HG03342 (cell line): ENCODE results near the gene MTR.
A peak's percentile ranks its signal among the peaks of the same experiment; 100 is the strongest.

ENCODE experiments used
- ATAC-seq: cut with Tn5 transposase; IDR thresholded peaks from one replicate; pipeline ENCODE4 v1.9.1; 2021; ENCODE audit warnings: mild to moderate bottlenecking, moderate library complexity; ENCODE audit not compliant: unreplicated experiment

Gene MTR

DNA sequence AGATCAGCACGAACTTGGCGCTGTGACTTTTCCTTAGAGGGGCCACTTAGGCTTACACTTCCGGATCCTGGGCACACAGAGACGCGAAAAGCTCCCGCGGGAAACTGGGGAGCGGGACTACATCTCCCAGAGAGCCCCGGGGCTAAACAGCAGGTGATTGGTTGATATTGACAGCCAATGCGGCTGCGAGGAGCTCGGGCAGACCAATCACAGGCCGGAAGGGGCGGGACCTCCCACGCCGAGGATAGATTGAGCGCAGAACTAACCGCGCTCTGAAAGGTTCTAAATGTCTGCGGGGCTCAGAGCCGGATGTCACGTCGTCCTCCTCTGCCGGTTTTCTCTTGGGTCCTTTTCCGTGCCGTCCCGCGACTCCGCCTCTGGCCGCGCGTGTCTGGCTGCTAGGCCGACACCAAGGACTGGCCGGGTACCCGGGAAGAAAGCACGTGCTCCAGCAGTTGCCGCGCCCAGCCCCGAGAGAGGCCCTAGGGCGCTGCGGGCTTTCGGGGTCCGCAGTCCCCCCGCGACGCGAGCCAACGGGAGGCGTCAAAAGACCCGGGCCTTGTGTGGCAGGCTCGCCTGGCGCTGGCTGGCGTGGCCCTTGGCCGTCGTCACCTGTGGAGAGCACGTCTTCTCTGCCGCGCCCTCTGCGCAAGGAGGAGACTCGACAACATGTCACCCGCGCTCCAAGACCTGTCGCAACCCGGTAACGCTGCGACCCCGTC lies at the start of gene MTR:
Gene MTR, plus strand, starts transcription at position 258 of the 722 bp plus-strand sequence. Its CDS starts 412 bp downstream, at position 670.
- ATAC-seq, result peak; percentile 98

DNA sequence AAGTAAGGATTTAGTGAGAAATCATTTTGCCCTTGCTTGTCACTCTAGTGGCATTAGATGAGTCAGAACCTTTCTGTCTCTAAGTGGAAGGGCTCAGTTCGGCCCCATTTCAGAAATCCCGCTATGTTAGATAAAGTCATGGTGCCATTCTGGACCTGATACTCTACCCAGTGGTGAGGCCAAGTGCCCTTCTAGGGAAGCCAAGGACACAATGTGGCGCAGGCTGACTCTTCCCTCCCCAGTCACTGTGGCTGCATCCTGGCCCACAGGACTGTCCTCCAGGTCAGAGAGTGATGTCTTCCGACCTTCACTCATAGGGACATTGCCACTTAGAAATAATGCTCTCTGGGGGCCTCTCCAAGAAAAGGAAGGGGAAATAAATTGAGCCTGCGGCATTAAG lies 48.3 kb upstream of the MTR start:
- ATAC-seq, result no peak

DNA sequence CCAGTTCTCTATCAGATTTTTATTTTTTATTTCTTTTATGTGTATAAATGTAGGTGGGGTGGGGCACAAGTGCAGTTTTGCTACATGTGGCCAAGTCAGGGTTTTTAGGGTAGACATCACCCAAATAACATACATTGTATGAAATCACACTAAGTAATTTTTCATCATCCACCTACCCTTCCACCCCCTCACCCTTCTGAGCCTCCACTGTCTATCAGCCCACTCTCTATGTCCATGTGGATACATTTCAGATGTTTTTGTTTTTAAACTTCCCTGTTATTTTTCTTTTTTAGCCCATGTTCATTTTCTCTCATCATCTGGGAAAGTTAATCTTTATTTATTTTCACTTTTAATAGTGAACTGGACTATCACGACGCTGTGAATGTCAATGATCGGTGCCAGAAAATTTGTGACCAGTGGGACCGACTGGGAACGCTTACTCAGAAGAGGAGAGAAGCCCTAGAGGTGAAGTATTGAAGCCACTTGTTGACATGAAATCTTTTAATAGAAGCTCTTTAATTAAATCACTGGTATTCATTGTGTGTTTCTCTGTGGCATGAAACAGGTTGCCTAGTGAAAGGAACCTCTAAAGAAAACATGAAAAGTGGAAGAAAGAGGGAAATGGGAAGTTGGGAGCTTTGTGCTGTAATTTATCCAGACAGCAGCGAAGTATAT lies 47.6 kb upstream of the MTR start:
- no peak for ATAC-seq

DNA sequence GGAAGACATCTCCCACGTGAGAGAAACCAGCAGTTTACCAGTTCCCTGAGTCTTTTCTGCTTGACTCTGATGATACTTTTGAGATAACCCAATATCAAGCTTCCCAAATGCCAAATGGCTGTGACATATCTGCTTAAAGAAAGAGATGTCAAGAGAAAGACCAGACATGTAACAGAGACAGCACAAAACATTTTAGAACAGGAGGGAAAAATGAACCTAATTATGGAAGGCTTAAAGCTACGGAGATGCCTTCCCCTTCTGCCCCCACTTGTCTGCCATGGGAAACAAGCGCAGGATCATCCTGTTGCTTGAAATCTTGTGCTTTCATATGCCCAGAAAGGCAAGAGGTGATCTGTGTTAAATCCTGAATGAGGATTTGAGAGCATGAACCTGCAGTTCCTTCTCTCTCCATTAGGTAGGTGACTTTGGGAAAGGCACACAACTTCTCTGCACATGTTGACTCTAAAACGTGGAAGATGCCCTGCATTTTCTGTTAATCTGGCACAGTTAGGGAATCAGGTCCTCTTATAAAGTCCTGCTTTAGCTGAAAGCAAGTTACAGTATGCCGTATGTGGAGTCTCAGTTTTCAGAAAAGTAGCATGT lies 46.7 kb upstream of the MTR start:
- no peak for ATAC-seq

DNA sequence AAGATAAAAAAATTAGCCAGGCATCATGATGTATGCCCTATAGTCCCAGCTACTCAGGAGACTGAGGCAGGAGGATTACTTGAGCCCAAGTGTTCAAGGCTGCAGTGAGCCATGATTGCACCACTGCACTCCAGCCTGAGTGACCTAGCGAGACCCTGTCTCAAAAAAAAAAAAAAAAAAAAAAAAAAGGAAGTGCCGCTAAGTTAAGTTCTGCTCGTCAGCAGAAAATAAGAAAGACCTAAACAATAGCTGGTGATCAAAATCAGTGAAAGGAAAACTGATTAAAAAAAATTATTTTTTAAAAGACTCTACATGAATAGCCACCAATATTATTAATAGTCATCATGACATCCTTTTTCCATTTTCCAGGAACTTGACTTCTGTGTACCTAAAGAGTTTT lies 44.2 kb upstream of the MTR start:
- ATAC-seq, result no peak

DNA sequence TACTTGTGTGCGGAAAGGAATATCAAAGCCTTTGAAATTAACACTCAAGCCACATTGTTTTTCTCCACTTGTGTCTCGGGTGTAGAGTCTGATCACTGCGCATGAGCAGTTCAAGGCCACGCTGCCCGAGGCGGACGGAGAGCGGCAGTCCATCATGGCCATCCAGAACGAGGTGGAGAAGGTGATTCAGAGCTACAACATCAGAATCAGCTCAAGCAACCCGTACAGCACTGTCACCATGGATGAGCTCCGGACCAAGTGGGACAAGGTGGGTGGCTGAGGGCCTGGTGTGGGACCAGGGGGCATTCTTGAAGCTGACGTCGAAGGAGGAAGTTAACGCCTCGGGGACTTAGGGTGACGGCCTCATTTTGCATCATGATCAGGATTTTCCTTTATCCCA lies 43.7 kb upstream of the MTR start:
- no peak for ATAC-seq

DNA sequence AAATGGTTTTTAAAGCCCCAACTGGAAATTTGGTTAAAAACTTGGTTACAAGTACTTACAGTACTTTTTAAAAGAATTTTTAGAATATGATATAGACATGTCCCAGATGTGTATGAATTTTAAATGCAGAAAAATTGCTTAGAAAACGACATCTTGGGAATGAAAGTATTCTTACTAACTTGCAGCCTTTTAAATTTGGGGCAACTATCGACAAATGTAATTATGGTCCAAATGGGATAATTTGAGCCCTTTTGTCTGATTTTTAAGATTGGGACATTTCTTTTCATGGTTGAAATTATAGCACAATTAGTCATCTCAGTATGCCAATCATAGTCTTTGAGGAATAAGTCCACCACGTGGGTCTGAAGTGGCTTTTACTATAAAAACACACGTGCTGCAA lies 43.2 kb upstream of the MTR start:
- ATAC-seq, result no peak

DNA sequence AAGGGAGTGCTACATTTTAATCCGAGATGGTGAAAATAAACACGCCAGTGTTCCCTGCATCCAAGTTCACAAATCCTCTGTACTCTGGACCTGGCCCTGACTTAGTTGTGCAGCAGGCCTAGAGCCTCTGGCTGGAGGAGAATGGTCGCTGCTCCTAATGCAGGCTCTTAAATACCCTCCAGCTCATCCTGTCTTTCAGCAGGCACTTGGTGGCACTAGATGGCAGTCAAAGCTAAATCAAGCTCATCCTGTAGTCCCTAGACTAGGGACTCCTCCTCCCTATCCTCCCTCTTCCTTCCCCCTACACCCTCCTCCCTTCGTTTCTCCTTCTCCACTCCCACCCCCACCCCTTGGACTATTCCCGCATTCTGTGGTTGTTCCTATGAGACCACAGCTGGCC lies 41.6 kb upstream of the MTR start:
- no peak for ATAC-seq

DNA sequence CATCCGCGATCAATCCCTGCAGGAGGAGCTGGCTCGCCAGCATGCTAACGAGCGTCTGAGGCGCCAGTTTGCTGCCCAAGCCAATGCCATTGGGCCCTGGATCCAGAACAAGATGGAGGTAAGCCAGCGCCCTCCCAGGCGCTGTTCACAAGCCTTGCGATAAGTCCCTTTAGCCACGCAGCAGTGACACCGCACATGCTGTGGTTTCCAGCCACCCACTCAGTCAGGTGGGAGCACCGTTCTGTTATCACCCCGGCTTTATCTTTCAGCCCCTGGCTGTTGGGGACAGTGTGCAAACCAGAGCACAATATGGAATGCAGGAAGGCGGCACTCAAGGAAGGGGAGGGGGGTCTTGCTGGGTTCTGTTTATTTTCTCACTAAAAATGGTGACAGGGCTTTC lies 41.1 kb upstream of the MTR start:
- no peak for ATAC-seq

DNA sequence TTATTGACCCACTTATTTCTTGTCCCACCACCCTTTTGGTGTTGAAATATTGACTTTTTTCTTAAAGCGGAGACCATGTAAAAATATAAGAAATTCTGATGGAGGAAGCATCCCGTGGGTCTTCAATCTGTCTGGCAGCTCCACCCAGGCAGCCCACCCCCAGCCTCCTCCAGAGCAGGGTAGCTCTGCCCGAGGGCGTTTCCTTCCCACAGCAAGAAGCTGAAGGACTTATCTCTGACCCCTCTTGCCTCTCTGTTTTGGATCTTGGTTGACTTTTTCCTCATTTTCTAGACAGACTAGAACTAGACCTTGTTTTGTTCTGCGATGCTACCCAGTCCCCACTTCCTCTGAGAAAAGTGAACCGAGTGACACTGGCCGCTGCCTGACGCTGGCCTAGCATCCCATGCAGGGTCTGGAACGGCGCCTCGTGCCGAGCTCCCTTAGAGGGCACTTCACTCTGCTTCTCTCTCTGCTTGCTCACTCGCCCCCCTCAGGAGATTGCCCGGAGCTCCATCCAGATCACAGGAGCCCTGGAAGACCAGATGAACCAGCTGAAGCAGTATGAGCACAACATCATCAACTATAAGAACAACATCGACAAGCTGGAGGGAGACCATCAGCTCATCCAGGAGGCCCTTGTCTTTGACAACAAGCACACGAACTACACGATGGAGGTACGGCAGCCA lies 40.4 kb upstream of the MTR start:
- ATAC-seq, result no peak

DNA sequence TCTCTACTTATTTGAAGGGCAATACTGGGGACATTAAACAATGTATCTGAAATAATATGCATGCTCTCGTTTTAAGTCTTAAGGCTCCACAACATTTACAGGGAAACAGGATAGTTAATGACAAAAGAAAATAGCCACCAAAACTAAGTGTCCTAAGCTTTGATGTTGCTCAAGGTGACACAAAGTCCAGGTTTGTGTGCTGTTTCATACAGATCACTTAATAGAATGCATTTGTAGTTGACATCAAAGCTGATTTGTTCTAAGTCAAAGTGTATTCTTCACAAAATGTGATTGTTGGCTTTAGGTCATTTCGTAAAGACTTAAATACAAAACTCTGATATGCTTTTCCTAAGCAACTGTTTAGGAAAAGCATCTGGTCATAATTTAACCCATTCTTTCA lies 37.5 kb upstream of the MTR start:
- ATAC-seq, result no peak

DNA sequence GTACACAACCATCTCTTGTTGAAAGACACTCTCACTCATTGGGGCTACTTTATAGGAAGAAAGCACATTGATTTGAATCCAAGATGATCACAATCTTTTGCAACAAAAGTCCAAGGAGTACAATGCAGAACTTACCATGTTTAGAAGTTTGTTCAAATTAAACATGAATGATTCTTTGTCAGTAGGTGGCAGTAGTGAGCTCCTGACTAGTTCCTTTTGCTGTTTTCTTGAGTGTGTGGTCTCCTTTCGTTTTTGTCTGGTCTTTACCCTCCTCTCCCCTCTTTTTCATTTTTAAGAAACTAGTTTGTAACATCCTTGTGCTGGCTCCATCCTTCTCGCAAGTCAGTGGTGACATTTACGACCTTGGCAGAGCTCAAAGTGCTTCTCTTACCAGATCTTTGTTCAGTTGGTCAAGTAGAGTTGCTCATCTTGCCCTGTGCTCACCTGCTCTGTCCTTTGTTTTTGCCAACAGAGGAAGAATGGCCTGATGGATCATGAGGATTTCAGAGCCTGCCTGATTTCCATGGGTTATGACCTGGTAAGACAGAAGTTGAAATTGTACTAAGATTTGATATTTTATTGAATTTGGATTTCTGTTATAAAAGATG lies 35.7 kb upstream of the MTR start:
- peak; percentile 76 for ATAC-seq

DNA sequence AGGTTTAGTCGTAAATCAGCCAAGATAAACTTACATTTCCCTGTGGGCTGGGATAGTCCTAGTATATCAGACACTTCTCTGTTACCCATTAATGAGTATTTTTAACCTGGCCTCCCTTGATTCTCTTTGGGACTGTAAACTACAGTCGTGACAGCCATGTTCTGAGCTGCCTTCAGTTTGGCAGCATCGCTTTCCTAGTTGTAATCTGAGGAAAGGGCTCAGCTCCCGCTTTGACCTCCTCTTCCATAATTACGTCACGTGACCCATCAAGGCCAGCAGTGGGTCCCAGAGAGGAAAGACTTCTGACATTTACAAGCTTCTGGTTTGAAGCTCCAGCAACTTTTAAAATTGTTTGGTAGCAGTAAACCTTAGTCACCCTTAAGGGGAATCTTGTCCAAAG lies 34.6 kb upstream of the MTR start:
- no peak for ATAC-seq

DNA sequence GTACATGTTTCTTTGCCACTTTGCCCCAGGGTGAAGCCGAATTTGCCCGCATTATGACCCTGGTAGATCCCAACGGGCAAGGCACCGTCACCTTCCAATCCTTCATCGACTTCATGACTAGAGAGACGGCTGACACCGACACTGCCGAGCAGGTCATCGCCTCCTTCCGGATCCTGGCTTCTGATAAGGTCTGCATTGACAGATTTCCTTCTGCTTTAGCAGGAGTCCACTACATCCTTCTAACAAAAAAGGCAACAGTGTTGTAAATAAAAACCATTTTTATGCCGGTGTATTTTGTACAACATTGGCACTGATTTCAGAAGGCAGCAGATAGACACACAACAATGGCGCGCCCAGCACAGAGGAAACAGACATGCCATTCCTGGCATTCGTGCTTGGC lies 34.1 kb upstream of the MTR start:
- no peak for ATAC-seq

DNA sequence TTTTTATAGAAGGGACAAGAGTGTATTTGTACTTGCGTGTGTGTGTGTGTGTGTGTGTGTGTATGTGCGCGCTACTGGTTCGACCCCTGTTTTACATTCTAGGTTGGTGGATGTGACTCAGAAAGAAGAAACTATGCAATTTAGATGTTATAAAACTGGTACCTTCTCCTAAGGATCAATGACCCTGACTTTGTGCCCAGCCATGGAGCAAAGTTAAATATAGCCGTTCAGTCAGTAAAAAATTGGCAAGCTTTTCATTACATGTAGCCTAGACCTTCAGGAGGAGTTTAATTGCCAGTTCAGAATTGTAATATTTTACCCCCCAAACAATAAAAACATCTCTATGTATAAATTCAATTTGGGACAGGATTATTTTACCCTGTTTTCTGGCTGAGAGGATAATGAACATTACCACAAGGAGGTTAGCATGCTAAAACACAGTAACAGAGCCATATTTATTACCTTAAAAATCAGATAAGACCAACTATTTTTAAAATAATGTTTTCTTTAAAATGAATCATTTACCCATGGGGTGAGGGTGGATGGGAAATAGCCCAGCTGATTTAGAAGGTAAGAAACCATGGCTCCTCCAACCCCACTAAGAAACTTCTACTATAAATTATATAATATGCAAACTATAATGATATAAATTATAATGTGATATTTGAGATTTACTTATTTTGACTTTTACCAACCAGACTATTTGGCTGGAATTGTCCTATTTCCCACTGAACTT lies 33.5 kb upstream of the MTR start:
- ATAC-seq, result no peak

DNA sequence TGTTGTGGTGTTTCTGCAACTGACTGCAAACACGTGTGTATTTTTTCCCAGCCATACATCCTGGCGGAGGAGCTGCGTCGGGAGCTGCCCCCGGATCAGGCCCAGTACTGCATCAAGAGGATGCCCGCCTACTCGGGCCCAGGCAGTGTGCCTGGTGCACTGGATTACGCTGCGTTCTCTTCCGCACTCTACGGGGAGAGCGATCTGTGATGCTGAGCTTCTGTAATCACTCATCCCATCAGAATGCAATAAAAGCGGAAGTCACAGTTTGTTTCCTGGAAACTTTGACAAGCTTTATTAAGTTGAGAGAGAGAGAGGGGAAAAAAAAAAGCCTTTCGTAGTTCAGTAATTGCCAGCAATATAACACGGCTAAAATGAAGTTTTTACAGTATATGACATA lies 32.7 kb upstream of the MTR start:
- no peak for ATAC-seq

DNA sequence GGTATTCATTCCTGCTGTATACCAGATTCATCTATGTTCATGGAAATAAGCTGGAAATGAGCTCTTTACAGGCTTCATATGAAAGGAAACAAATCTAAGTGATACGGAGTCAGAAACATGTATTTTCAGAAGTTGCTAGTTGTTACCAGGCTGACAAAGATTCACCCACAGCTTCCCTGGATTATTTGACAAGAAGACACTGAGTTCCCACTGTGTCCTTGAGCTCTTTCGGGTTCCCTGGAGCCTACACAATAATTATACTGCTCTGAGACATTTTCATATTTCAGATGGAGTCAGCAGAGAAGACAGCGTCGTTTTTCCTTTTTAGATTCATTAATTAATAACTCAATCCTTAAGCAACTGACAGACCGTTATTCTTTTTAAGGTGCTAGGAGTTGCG lies 29.3 kb upstream of the MTR start:
- ATAC-seq, result no peak

DNA sequence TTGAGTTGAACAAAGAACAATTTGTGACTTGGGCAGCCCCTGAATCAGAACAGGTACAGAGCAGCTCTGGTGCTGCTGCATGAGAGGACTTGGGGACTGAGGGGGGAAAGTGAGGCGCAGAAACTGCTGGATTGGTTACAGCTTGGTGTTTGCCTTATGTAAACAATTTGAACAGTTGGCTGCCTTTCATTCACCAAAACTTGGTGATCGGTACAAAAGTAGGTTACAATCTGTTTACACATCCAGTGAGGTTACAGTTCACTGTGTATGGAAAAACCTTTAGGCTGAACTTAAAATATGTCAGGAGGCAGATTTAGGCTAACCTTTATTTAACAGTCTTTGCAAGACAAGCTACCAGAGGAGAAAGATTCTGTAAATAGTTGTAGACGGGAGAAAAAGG lies 28.6 kb upstream of the MTR start:
- no peak for ATAC-seq

DNA sequence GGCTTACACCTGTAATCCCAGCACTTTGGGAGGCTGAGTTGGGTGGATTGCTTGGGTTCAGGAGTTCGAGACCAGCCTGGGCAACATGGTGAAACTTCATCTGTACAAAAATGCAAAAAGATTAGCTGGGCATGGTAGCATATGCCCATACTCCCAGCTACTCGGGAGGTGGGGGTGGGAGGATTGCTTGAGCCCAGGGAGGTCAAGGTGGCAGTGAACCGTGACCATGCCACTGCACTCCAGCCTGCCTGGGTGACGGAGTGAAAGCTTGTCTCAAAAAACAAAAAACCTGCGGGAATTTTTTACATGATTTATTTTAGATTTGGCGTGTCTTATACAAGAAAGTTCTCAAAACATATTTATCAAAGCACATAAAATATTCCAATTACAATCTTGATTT lies 27.8 kb upstream of the MTR start:
- no peak for ATAC-seq

DNA sequence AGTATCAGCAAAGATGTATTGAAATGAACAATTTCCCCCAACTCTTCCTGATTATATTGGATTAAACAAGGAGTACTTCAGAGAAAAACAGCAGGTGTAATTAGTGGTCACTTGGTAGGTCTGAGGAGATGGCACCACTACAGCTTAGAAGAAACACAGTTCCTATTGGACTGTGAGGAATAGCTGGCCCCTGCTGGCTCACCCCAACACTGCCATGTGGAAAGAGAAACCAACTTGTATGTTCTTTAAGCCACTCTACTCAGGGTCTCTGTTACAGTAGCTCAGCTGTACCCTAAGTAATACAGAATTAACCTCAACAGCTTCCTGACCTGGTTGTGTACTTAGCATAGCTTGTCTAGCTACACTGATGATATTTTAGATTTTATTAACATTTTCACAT lies 26.5 kb upstream of the MTR start:
- ATAC-seq, result no peak

DNA sequence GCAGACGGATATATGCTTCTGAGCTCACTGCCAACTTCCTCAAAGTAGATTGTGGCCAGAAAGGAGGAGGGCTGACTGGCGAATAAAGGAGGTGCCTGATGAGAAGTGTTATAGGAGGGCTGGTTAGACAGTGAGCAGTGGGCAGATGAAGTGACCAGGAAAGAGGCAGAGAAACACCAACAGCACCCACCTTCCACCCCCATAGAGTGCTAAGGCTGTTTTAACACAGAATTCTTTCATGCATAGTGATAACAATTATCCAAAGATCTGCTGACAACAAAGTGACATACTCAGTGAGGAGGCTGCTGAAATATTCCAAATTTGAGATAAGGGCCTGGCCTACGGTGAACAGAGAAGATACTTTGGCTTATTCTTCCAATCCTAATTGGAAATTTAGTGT lies 21.2 kb upstream of the MTR start:
- ATAC-seq, result no peak
